K562 (cell line): ENCODE measurements around the gene PTPRT. TPM values are rescaled to one million over a fixed set of nuclear protein-coding genes. Genes with fewer than 3 reads are reported as not detected.

Experiments used
- ARID1B ChIP-seq: fragments of 450-650 bp; IDR thresholded peaks from 2 replicates; pipeline ENCODE4 v1.6.1; 2016; ENCODE audit warnings: antibody characterized with exemption, mild to moderate bottlenecking, inconsistent platforms
- RBM39 ChIP-seq: fragments of 200-400 bp; formaldehyde crosslinking; optimal IDR thresholded peaks from 2 replicates; pipeline ENCODE3; 2018; ENCODE audit warnings: low read depth, low read length
- TAL1 ChIP-seq: fragments of 450-650 bp; IDR thresholded peaks from 2 replicates; pipeline ENCODE4 v1.6.1; 2016; ENCODE audit warnings: mild to moderate bottlenecking
- TEAD4 ChIP-seq, 2 experiments: sonication (generic) in 1 of 2; formaldehyde crosslinking in 1 of 2; IDR thresholded peaks; 2 replicates each; pipeline versions ENCODE4 v1.6.1 to v1.8.0; 2012 to 2022; ENCODE audit warnings: borderline replicate concordance in 1 of 2, inconsistent platforms in 1 of 2, low read length in 1 of 2, mild to moderate bottlenecking in 1 of 2, missing genetic modification reagents in 1 of 2
- XRCC3 ChIP-seq: fragments of 450-650 bp; IDR thresholded peaks from 2 replicates; pipeline ENCODE4 v1.6.1; 2017; ENCODE audit warnings: mild to moderate bottlenecking, moderate library complexity
- polyA plus RNA-seq, 8 experiments: library from polyadenylated mRNA; depleted of rRNA in 4 of 8; stranded (reverse) in 5 of 8; unstranded in 3 of 8; fragments of >200 nt; fragmentation: Nextera tagmentation in 2 of 8; fragmentation: Illumina TruSeq in 1 of 8; extraction: Ambion mirVana in 2 of 8; extraction: Trizol in 1 of 8; gene quantifications; 2 replicates each; pipeline versions ENCODE4 v1.2.1 to v1.2.3, GENCODE V29; 2011 to 2014; ENCODE audit warnings: inconsistent platforms in 1 of 8, missing spikeins in 1 of 8
- total RNA-seq, 7 experiments: library from RNA; depleted of rRNA in 6 of 7; stranded (reverse); fragments of >200 nt in 6 of 7; fragmentation: Illumina TruSeq in 2 of 7; extraction: Trizol in 2 of 7; gene quantifications; 2 replicates each; pipeline versions ENCODE4 v1.2.1 to v1.2.3, GENCODE V29; 2011 to 2021; ENCODE audit warnings: low replicate concordance in 1 of 7
- TF ChIP-seq, protein P1 (sequence below), 2 experiments: fragments of 450-650 bp in 1 of 2; IDR thresholded peaks; 2 replicates each; pipeline ENCODE4 v1.6.1; 2011 to 2017; ENCODE audit warnings: low read depth in 2 of 2, antibody characterized with exemption in 1 of 2, borderline replicate concordance in 1 of 2, low read length in 1 of 2, mild to moderate bottlenecking in 1 of 2, mixed read lengths in 1 of 2; ENCODE audit not compliant: control insufficient read depth in 1 of 2
- TF ChIP-seq, protein P2 (sequence below): fragments of 450-650 bp; formaldehyde crosslinking; IDR thresholded peaks from 2 replicates; pipeline ENCODE4 v1.4.0; 2020; ENCODE audit warnings: mild to moderate bottlenecking, moderate library complexity

The PTPRT gene
- total and polyA plus RNA-seq, 9 of the 15 experiments (the other 6 are each of a cell fraction or from before 2014, with no cell fraction given): not detected

DNA sequence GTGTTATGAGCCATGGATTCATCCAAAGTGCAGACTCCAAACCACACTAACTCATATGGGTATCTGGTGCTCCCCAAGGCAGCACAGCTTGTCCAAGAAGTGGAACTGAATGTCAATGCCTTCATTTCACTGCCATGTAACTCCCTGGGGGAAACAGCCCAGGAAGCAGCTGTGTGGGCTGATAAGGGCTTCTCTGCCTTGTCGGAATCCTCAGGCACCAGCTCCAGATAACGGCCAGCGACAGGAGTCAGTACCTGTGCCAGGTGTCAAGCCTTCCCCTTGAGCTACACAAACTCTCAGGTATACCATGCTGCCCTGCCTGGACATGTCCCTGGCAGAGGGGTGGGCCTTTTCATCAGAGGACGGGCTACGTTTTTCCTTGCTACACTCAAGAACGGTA lies 819.6 kb downstream of the PTPRT start (continued):
- TF ChIP-seq, protein P1, sequence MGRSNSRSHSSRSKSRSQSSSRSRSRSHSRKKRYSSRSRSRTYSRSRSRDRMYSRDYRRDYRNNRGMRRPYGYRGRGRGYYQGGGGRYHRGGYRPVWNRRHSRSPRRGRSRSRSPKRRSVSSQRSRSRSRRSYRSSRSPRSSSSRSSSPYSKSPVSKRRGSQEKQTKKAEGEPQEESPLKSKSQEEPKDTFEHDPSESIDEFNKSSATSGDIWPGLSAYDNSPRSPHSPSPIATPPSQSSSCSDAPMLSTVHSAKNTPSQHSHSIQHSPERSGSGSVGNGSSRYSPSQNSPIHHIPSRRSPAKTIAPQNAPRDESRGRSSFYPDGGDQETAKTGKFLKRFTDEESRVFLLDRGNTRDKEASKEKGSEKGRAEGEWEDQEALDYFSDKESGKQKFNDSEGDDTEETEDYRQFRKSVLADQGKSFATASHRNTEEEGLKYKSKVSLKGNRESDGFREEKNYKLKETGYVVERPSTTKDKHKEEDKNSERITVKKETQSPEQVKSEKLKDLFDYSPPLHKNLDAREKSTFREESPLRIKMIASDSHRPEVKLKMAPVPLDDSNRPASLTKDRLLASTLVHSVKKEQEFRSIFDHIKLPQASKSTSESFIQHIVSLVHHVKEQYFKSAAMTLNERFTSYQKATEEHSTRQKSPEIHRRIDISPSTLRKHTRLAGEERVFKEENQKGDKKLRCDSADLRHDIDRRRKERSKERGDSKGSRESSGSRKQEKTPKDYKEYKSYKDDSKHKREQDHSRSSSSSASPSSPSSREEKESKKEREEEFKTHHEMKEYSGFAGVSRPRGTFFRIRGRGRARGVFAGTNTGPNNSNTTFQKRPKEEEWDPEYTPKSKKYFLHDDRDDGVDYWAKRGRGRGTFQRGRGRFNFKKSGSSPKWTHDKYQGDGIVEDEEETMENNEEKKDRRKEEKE (IDR thresholded peaks at IDR 0.05; ENCODE audit: borderline replicate concordance in 1 of 2, control insufficient read depth in 1 of 2, low read depth in 2 of 2, low read length in 1 of 2): no peak
- TF ChIP-seq ARID1B (peak; percentile 71), TAL1 (peak; percentile 74), RBM39 (no peak), XRCC3 (no peak), TEAD4 (IDR thresholded peaks at IDR 0.05; ENCODE audit: low read length) (peak; percentile 64), TEAD4 (CRISPR knock-in tag; IDR thresholded peaks at IDR 0.05; ENCODE audit: borderline replicate concordance) (no peak)
- TF ChIP-seq, protein P2, sequence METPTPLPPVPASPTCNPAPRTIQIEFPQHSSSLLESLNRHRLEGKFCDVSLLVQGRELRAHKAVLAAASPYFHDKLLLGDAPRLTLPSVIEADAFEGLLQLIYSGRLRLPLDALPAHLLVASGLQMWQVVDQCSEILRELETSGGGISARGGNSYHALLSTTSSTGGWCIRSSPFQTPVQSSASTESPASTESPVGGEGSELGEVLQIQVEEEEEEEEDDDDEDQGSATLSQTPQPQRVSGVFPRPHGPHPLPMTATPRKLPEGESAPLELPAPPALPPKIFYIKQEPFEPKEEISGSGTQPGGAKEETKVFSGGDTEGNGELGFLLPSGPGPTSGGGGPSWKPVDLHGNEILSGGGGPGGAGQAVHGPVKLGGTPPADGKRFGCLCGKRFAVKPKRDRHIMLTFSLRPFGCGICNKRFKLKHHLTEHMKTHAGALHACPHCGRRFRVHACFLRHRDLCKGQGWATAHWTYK (CRISPR knock-in tag): no peak
